Right kidney (tissue), 1 donor: ENCODE data around the gene HAUS7.

Experiments used
- DNase-seq: peaks from one replicate; pipeline ENCODE4 v3.0.0-alpha.2; 2016

Gene HAUS7

GRCh38 chrX:153457136-153457825, 13.1 kb downstream of the HAUS7 start:
- DNase-seq, result no peak

- DNase-seq, result no peak
Measured at GRCh38 chrX:153456704-153457103, 13.7 kb downstream of the HAUS7 start.

GRCh38 chrX:153456161-153456560, 14.2 kb downstream of the HAUS7 start:
- no peak for DNase-seq

- no peak for DNase-seq
Measured at GRCh38 chrX:153455571-153455970, 14.8 kb downstream of the HAUS7 start.

GRCh38 chrX:153454901-153455550, 15.3 kb downstream of the HAUS7 start:
- no peak for DNase-seq

GRCh38 chrX:153450949-153451277, 19.5 kb downstream of the HAUS7 start:
- DNase-seq, result no peak

- no peak for DNase-seq
Measured at GRCh38 chrX:153450114-153450948, 20.0 kb downstream of the HAUS7 start.

GRCh38 chrX:153449368-153450113, 20.8 kb downstream of the HAUS7 start:
- DNase-seq, result no peak

- DNase-seq, result no peak
Measured at GRCh38 chrX:153448556-153449367, 21.6 kb downstream of the HAUS7 start.

- DNase-seq, result no peak
Measured at GRCh38 chrX:153447581-153447960, 22.8 kb downstream of the HAUS7 start.

GRCh38 chrX:153446950-153447580, 23.3 kb downstream of the HAUS7 start:
- no peak for DNase-seq

GRCh38 chrX:153446636-153446936, 23.8 kb downstream of the HAUS7 start:
- DNase-seq, result no peak

- DNase-seq, result no peak
Measured at GRCh38 chrX:153445856-153446635, 24.3 kb downstream of the HAUS7 start, which contains the start of gene TREX2. TSS of gene TREX2 (minus strand) at chrX:153446056. CDS start at chrX:153445430, 626 bp downstream.

- no peak for DNase-seq
Measured at GRCh38 chrX:153445106-153445855, 25.1 kb downstream of the HAUS7 start.

- DNase-seq, result no peak
Measured at GRCh38 chrX:153444333-153445011, 25.9 kb downstream of the HAUS7 start.

GRCh38 chrX:153443476-153444332, 26.7 kb downstream of the HAUS7 start:
- DNase-seq, result no peak

GRCh38 chrX:153442463-153442862, 27.9 kb downstream of the HAUS7 start:
- no peak for DNase-seq

GRCh38 chrX:153441981-153442380, 28.4 kb downstream of the HAUS7 start:
- DNase-seq, result no peak
